ENCODE data around the gene FRMD7. TPM values are rescaled to one million over a fixed set of nuclear protein-coding genes. Genes with fewer than 3 reads are reported as not detected.
"Not testable (repeated sequence)": the region's sequence is repeated elsewhere in the genome, so short reads cannot be mapped to it uniquely, and the experiment has no call there.

The FRMD7 gene
- total RNA-seq, 3 donors from 2014 or later = not detected

DNA sequence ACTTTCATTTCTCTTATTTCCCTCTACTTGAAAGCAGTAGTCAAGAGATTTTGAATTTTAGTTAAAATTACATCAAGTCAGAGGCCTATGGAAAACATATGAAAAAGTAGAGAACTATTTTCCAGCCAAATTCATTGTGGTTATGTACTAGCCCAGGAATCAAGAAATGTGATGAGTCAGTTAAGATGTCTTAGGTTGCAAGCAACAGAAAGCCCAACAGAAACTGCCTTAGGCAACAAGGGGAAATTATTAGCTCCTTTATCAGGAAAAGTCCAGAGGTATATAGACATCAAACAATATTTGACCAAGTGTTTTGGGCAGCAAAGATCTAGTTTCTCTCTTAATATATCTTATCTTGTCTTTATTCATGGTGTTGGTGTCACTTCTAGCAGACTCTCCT is 37.8 kb upstream of the FRMD7 start:
- intact Hi-C loops (cut with DNase I; ENCODE audit: low total_unique reads) = no loop called here
- Histone ChIP-seq H3K27ac (no peak overlapping the region), H3K36me3 (no peaks in the 10 kb centered on the region), H3K4me3 (no peak overlapping the region), H3K9me3 (peaks cover 0 to 22% of the 10 kb centered on the region in 2 donors), H3K4me1 (no peaks in the 10 kb centered on the region), H3K27me3 (peaks cover 0 to 24% of the 10 kb centered on the region in 2 donors)
- DNase-seq (ENCODE audit: low spot score in 2 of 2) = no peak
- no peak for TF ChIP-seq POLR2AphosphoS5 (IDR thresholded peaks at IDR 0.05)
- no peak for TF ChIP-seq POLR2A (IDR thresholded peaks at IDR 0.05)
- TF ChIP-seq, protein P1, sequence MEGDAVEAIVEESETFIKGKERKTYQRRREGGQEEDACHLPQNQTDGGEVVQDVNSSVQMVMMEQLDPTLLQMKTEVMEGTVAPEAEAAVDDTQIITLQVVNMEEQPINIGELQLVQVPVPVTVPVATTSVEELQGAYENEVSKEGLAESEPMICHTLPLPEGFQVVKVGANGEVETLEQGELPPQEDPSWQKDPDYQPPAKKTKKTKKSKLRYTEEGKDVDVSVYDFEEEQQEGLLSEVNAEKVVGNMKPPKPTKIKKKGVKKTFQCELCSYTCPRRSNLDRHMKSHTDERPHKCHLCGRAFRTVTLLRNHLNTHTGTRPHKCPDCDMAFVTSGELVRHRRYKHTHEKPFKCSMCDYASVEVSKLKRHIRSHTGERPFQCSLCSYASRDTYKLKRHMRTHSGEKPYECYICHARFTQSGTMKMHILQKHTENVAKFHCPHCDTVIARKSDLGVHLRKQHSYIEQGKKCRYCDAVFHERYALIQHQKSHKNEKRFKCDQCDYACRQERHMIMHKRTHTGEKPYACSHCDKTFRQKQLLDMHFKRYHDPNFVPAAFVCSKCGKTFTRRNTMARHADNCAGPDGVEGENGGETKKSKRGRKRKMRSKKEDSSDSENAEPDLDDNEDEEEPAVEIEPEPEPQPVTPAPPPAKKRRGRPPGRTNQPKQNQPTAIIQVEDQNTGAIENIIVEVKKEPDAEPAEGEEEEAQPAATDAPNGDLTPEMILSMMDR (IDR thresholded peaks at IDR 0.05) = no peak

DNA sequence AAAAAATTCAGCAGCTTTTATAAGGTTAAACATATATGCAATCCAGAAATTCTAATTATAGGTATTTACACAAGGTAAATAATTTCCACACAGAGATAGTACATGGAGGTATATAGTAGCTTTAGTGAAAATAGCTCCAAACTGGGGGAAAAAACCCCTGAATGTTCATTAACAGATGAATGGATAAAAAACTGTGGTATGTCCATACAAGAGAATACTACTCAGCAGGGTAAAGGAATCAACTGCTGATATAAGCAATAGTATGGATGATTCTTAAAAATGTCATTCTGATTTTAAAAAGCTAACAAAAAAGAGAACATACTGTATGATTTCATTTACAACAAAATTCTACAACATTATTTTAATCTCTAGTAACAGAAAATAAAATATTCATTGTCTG is 37.2 kb upstream of the FRMD7 start:
- peaks cover 0 to 22% of the 10 kb centered on the region in 2 donors for H3K9me3 ChIP-seq
- no peaks in the 10 kb centered on the region for H3K4me1 ChIP-seq
- no peak for TF ChIP-seq POLR2A (IDR thresholded peaks at IDR 0.05)
- no peak for TF ChIP-seq POLR2AphosphoS5 (IDR thresholded peaks at IDR 0.05)
- TF ChIP-seq, protein P1 (IDR thresholded peaks at IDR 0.05) = no peak
- H3K27ac ChIP-seq = no peak overlapping the region
- no peak overlapping the region for H3K4me3 ChIP-seq
- DNase-seq (ENCODE audit: low spot score in 2 of 2) = no peak
- intact Hi-C loops (cut with DNase I; ENCODE audit: low total_unique reads) = no loop called here
- H3K36me3 ChIP-seq = no peaks in the 10 kb centered on the region
- H3K27me3 ChIP-seq = peaks cover 0 to 24% of the 10 kb centered on the region in 2 donors

DNA sequence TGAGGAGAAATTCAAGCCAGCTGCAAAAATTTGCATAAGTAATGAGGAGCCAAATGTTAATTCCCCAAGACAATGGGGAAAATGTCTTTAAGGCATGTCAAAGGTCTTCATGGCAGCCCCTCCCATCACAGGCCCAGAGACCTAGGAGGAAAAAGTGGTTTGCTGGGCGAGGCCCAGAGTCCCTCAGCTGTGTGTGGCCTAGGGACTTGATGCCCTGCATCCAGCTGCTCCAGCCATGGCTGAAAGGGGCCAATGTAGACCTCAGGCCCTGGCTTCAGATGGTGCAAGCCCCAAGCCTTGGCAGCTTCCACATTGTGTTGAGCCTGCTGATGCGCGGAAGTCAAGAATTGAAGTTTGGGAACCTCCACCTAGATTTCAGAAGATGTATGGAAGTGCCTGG is 35.3 kb upstream of the FRMD7 start:
- intact Hi-C loops (cut with DNase I; ENCODE audit: low total_unique reads); H3K27ac ChIP-seq; H3K4me1 ChIP-seq; H3K36me3 ChIP-seq; DNase-seq (ENCODE audit: low spot score in 2 of 2); H3K4me3 ChIP-seq: not testable (repeated sequence)
- Histone ChIP-seq H3K9me3 (peaks cover 0 to 22% of the 10 kb centered on the region in 2 donors), H3K27me3 (peaks cover 0 to 14% of the 10 kb centered on the region in 2 donors)

DNA sequence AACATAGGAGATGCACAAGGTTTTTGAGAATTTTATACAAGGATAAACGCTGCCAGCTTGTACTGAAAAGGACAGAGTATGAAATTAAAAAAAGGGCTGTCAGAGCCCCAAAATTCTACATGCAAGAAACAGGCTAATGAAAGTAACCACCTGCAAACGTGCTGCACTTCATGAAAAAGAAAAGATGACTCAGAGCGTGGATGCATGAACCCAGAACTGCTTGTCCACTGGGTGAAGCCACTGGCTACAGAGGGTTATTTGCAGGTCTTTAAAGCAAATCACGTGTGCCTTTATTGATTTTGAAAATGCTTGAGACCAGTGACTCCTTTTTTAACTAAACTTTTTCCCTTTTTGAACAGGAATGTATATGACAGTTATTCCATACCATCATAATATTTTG is 25.3 kb upstream of the FRMD7 start:
- H3K27ac ChIP-seq = no peak overlapping the region
- no peaks in the 10 kb centered on the region for H3K9me3 ChIP-seq
- TF ChIP-seq POLR2AphosphoS5 (IDR thresholded peaks at IDR 0.05) = no peak
- TF ChIP-seq POLR2A (IDR thresholded peaks at IDR 0.05) = no peak
- TF ChIP-seq, protein P1 (IDR thresholded peaks at IDR 0.05) = no peak
- no peak overlapping the region for H3K4me3 ChIP-seq
- no peaks in the 10 kb centered on the region for H3K4me1 ChIP-seq
- DNase-seq (ENCODE audit: low spot score in 2 of 2) = no peak
- intact Hi-C loops (cut with DNase I; ENCODE audit: low total_unique reads) = no loop called here
- no peaks in the 10 kb centered on the region for H3K27me3 ChIP-seq
- no peaks in the 10 kb centered on the region for H3K36me3 ChIP-seq

DNA sequence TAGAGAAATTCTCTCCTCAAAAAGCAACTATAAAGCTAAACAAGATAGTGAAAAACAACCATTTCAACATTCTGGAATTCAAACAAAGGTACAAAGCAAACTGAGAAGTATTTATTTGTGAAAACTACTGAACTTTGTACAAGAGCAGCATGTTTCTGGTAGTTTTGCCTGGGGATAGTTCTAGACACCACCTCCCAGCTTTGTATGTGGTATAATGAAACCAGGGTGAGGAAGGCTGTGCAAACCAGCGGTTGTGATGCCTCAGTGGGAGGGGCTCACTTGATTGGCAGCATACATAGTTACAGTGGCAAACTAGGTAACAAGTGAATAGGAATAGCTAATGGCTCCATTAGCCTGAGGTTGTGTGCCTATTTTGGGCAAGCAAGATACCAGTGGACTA is 18.6 kb upstream of the FRMD7 start:
- no peak overlapping the region for H3K27ac ChIP-seq
- H3K9me3 ChIP-seq = no peaks in the 10 kb centered on the region
- TF ChIP-seq POLR2A (IDR thresholded peaks at IDR 0.05) (no peak), POLR2AphosphoS5 (IDR thresholded peaks at IDR 0.05) (no peak)
- TF ChIP-seq, protein P1 (IDR thresholded peaks at IDR 0.05) = no peak
- DNase-seq (ENCODE audit: low spot score in 2 of 2) = no peak
- no peaks in the 10 kb centered on the region for H3K4me1 ChIP-seq
- intact Hi-C loops (cut with DNase I; ENCODE audit: low total_unique reads) = no loop called here
- H3K36me3 ChIP-seq = no peaks in the 10 kb centered on the region
- H3K27me3 ChIP-seq = peaks cover 0 to 25% of the 10 kb centered on the region in 2 donors
- H3K4me3 ChIP-seq = no peak overlapping the region

DNA sequence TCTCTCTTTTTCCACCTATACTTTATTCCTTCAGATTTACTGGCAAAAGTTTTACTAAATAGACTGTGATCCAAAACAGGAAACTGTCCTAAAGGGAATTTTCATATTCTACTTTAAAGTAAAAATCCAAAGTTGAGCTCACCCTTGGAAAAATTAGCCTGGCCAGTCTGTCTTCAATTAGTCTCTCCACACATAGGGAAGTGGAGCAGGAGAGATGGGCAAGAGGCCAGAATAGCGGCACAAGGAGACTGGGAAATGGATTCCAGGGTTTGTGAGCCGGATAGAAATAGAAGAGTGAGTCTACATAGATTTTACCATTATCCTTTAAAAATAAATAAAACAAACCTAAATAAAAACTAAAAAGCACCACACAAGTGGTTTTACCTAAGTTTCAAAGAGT is 16.2 kb upstream of the FRMD7 start:
- H3K36me3 ChIP-seq = no peaks in the 10 kb centered on the region
- peaks cover 0 to 25% of the 10 kb centered on the region in 2 donors for H3K27me3 ChIP-seq
- H3K4me3 ChIP-seq = no peak overlapping the region
- TF ChIP-seq POLR2AphosphoS5 (IDR thresholded peaks at IDR 0.05) = no peak
- no peaks in the 10 kb centered on the region for H3K4me1 ChIP-seq
- H3K9me3 ChIP-seq = no peaks in the 10 kb centered on the region
- intact Hi-C loops (cut with DNase I; ENCODE audit: low total_unique reads) = no loop called here
- H3K27ac ChIP-seq = no peak overlapping the region
- no peak for DNase-seq (ENCODE audit: low spot score in 2 of 2)
